Stimulated activated CD4-positive, alpha-beta T cell treated with anti-CD3 and anti-CD28 coated beads, Interleukin-12 subunit alpha, Interleukin-12 subunit beta, amount 100 ng/mL, for 4 hours (primary cell): Measurements from ENCODE around the gene CCT6A.
"Not testable (repeated sequence)": the region's sequence is repeated elsewhere in the genome, so short reads cannot be mapped to it uniquely, and the experiment has no call there.

Experiments used
- DNase-seq: peaks from one replicate; pipeline ENCODE4 v3.0.0-alpha.2; 2020

CCT6A gene

GRCh38 chr7:56053379-56053778 is 1.8 kb downstream of the CCT6A start:
- DNase-seq = no peak

- no peak for DNase-seq
Observed at GRCh38 chr7:56053993-56054392, 2.4 kb downstream of the CCT6A start.

GRCh38 chr7:56062382-56062781 is 10.8 kb downstream of the CCT6A start:
- DNase-seq = no peak

- DNase-seq = no peak
Observed at GRCh38 chr7:56063500-56063881, 11.9 kb downstream of the CCT6A start.

DNA sequence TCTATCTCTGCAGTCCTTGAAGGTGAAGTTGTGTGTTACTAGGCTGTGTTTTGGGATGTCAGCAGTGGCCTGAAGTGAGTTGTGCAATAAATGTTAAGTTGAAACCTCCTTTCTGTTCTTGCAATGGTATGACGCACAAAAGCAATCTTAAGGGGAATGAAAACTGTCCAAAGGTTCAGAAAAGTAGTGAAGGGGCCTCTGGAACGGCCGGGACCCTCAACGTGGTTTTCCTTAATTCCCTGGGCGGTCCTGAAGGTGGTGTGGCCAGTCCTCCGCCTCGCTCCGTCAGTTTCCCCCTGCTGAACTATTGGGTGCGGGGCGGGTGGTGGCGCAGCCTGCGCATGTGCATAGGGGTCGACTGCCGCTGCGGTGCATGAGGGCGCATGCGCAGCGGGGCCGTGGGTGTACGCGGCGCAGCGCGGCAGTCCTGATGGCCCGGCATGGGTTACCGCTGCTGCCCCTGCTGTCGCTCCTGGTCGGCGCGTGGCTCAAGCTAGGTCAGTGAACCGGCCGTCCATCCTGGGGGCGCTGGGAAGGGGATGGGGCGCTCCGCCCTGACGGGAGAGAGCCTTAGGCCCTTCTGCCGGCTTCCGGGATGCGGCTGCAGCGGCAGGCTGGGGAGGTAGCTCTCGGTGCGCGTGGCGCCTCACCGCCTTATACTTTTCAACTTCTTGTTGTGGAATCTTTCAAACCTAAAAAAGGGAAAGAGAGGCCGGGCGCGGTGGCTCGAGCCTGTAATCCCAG is 12.5 kb downstream of the CCT6A start, which contains the start of gene SUMF2:
SUMF2 (plus strand) TSS at position 405 of the 744 bp plus-strand sequence; CDS start at position 431, 26 bp downstream.
- DNase-seq = peak; percentile 91

DNA sequence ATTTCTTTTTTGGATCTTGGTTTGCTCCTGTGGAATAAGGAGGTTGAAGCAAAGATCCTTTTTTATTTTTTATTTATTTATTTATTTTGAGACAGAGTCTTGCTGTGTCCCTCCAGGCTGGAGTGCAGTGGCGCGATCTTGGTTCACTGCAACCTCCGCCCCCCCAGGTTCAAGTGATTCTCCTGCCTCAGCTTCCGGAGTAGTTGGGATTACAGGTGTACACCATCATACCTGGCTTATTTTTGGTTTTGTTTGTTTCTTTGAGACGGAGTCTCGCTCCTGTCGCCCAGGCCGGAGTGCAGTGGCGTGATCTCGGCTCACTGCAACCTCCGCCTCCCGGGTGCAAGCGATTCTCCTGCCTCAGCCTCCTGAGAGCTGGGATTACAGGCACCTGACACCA is 14.8 kb downstream of the CCT6A start:
- not testable (repeated sequence) for DNase-seq

- DNase-seq = peak; percentile 55
Observed at GRCh38 chr7:56074371-56074791, 22.8 kb downstream of the CCT6A start.

DNA sequence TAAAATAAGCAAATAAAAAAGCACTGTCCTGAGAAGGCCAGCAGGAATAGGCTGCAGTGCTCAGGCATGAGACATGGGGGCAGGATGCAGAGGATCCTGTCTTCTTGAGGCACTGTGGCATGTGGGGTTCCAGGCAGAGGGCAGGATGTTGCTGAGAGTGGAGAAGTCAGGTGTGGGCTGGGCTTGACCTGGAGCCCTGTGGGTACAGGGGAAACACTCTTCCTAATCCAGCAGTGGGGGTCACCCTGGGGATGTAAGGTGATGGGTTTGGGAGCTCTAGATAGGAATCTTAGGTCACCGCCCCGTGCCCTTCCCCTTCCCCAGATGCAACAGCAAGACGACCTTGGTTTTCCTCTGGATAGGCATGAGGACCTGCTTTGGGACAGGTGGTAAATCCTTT is 26.1 kb downstream of the CCT6A start:
- DNase-seq = no peak

GRCh38 chr7:56078196-56078595 is 26.6 kb downstream of the CCT6A start:
- DNase-seq = no peak

- DNase-seq = no peak
Observed at GRCh38 chr7:56079450-56080185, 28.1 kb downstream of the CCT6A start.

- DNase-seq = not testable (repeated sequence)
Observed at GRCh38 chr7:56080726-56081435, 29.3 kb downstream of the CCT6A start.

- no peak for DNase-seq
Observed at GRCh38 chr7:56081626-56082340, 30.2 kb downstream of the CCT6A start.

DNA sequence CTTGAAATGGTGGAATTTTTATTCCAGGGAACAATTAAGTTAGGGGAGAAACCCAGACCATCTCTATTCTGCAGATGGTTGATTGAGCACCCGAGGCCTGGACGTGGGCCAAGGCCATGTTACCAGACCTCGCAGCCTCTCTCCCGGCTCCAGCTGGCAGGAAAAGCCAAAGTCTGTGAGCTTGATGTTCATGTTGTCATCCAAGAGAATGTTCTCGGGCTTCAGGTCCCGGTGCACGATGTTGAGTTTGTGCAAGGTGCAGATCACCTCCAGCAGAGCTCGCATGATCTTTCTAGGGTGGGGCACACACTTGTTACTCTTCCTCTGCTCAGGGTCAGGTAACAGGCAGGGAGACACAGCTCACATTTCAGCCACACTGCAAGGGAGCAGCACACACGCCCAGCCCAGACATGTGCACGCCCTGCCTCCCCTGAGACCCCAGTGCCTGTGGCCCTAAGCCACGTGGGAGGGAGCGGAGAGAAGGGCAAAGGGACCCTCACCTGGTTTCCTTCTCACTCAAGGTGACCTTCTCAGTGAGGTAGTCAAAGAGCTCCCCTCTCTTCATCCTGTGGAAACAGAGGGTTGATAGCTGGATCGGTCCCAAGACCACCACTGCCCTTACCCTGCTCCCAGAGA is 31.7 kb downstream of the CCT6A start:
- DNase-seq = no peak

GRCh38 chr7:56086761-56087160 is 35.2 kb downstream of the CCT6A start:
- DNase-seq = no peak

- DNase-seq = no peak
Observed at GRCh38 chr7:56087445-56087844, 35.9 kb downstream of the CCT6A start.

DNA sequence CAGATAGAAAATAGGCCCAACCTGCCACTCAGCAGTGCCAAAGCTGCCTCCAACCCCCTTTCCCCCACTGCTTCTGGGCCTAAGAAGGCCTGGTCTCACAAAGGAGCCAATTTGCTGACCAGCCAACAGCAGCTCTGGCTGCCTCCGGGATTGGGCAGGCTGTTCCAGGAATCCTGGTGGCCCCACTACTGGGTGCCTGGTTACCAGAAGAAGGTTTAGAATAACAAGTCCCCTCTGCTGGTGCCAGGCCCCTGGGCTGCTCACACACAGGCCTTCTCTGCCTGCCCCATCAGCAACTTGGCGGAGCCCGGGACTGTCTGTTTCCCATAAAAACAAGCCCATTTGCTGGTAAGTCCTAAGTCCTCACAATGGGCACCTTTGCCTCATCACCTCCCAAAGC is 40.0 kb downstream of the CCT6A start:
- DNase-seq = no peak

- not testable (repeated sequence) for DNase-seq
Observed at GRCh38 chr7:56092388-56092787, 40.8 kb downstream of the CCT6A start.

- no peak for DNase-seq
Observed at GRCh38 chr7:56092789-56093531, 41.4 kb downstream of the CCT6A start, which contains the start of gene PHKG1. Gene PHKG1, minus strand, starts transcription at chr7:56092952. Its CDS starts 4,011 bp downstream, at chr7:56088941.

- DNase-seq = no peak
Observed at GRCh38 chr7:56097700-56098099, 46.1 kb downstream of the CCT6A start.

DNA sequence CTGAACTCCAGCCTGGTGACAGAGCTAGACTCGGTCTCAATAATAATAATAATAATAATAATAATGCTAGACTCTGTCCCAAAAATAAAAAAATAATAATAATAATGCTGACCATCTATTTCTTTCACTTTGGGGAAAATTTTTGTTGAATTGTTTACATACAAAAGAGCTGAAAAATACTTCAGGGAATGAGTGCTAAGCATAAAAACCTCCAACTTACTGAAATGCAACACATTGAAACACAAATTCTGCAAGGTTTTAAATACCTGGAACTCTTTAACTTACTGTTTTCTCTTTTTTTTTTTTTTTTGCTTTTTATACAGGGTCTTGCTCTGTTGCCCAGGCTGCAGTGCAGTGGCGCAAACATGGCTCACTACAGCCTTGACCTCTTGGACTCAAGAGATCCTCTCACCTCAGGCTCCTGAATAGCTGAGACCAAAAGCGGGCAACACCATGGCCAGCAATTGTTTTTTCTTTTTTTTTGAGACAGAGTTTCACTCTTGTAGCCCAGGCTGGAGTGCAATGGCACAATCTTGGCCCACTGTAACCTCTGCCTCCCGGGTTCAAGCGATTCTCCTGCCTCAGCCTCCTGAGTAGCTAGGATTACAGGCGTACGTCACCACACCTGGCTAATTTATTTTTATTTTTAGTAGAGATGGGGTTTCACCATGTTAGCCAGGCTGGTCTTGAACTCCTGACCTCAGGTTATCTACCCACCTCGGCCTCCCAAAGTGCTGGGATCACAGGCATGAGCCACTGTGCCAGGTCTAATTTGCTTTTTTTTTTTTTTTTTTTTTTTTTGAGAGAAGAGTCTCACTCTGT is 46.8 kb downstream of the CCT6A start:
- DNase-seq = not testable (repeated sequence)

DNA sequence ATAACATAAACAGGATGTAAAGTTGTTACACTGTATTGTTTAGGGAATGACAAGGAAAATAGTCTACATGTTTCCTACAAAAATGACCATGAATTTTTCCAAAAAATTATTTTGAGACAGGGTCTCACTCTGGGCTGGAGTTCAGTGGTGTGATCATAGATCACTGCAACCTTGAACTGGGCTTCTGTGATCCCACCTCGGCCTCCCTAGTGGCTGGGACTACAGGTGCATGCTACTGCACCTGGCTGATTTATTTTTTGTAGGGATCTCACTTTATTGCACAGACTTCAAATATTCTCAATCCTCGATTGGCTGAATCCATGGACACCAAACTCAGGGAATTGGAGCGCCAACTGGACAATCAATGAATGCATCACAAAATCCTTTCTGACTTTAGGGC is 48.1 kb downstream of the CCT6A start:
- no peak for DNase-seq
